GM12864 (cell line): ENCODE data around the gene TEKT3.

Source experiments
- DNase-seq: peaks from one replicate; pipeline ENCODE4 v3.0.0-alpha.2; 2011; ENCODE audit warnings: low read depth
- H3K4me3 ChIP-seq: 2 replicates; pipeline ENCODE4 v1.5.1; 2011; ENCODE audit warnings: mild to moderate bottlenecking, low read depth, low read length, control low read depth
- CTCF ChIP-seq: IDR thresholded peaks from 2 replicates; pipeline ENCODE4 v1.5.1; 2011; ENCODE audit warnings: low read depth, mild to moderate bottlenecking, moderate library complexity, low read length, control low read depth, inconsistent platforms; ENCODE audit errors: missing control alignments

TEKT3 gene

GRCh38 chr17:15368600-15368999 lies 27.2 kb upstream of the TEKT3 start:
- H3K4me3 ChIP-seq, result no peak overlapping the region
- TF ChIP-seq CTCF, result no peak
- DNase-seq, result no peak

GRCh38 chr17:15366026-15366425 lies 24.6 kb upstream of the TEKT3 start:
- no peak for TF ChIP-seq CTCF
- no peak for DNase-seq
- H3K4me3 ChIP-seq, result no peak overlapping the region

- TF ChIP-seq CTCF, result no peak
- H3K4me3 ChIP-seq, result no peak overlapping the region
- no peak for DNase-seq
These were observed 23.2 kb upstream of the TEKT3 start for GRCh38 chr17:15364615-15365014.

GRCh38 chr17:15363702-15364101 lies 22.3 kb upstream of the TEKT3 start:
- H3K4me3 ChIP-seq, result no peak overlapping the region
- no peak for TF ChIP-seq CTCF
- no peak for DNase-seq

- no peak for TF ChIP-seq CTCF
- H3K4me3 ChIP-seq, result no peak overlapping the region
- no peak for DNase-seq
These were observed 20.2 kb upstream of the TEKT3 start for GRCh38 chr17:15361592-15361991.

GRCh38 chr17:15361151-15361550 lies 19.8 kb upstream of the TEKT3 start:
- DNase-seq, result no peak
- TF ChIP-seq CTCF, result no peak

GRCh38 chr17:15354256-15354655 lies 12.9 kb upstream of the TEKT3 start:
- no peak for TF ChIP-seq CTCF
- no peak for DNase-seq
- no peak overlapping the region for H3K4me3 ChIP-seq

More at GRCh38 chr17:15361151-15361550, 19.8 kb upstream of the TEKT3 start:
- no peak overlapping the region for H3K4me3 ChIP-seq
